MM.1S (cell line): Measurements from ENCODE around the gene AATK.

Source experiments
- DNase-seq: peaks from one replicate; pipeline ENCODE4 v3.0.0-alpha.2; 2015
- H2AFZ ChIP-seq: fragments of 300-600 bp; sonication (generic); 2 replicates; pipeline ENCODE4 v1.6.0; 2016; ENCODE audit warnings: antibody characterized with exemption, low read length
- H3F3A ChIP-seq: fragments of 300-600 bp; sonication (generic); 2 replicates; pipeline ENCODE4 v1.6.1; 2016; ENCODE audit warnings: mild to moderate bottlenecking, antibody characterized with exemption, low read length, moderate library complexity, mixed read lengths; ENCODE audit not compliant: insufficient read depth
- H3K27ac ChIP-seq: fragments of 300-600 bp; sonication (generic); 2 replicates; pipeline ENCODE4 v1.5.1; 2016; ENCODE audit warnings: mild to moderate bottlenecking, low read length
- H3K27me3 ChIP-seq: fragments of 300-600 bp; sonication (generic); replicated peaks from 2 replicates; pipeline ENCODE4 v1.6.0; 2016; ENCODE audit warnings: low read length; ENCODE audit not compliant: insufficient read depth
- H3K36me3 ChIP-seq: fragments of 300-600 bp; sonication (generic); replicated peaks from 2 replicates; pipeline ENCODE4 v1.6.1; 2016; ENCODE audit warnings: mild to moderate bottlenecking, low read length, mixed read lengths; ENCODE audit not compliant: insufficient read depth
- H3K4me1 ChIP-seq: fragments of 300-600 bp; sonication (generic); 2 replicates; pipeline ENCODE4 v1.6.1; 2016; ENCODE audit warnings: low read length, mixed read lengths
- H3K4me2 ChIP-seq: fragments of 300-600 bp; sonication (generic); 2 replicates; pipeline ENCODE4 v1.6.0; 2016; ENCODE audit warnings: low read depth, low read length
- H3K4me3 ChIP-seq: fragments of 300-600 bp; sonication (generic); 2 replicates; pipeline ENCODE4 v1.5.1; 2016; ENCODE audit warnings: low read length, mixed read lengths
- H3K79me2 ChIP-seq: fragments of 300-600 bp; sonication (generic); 2 replicates; pipeline ENCODE4 v1.6.1; 2016; ENCODE audit warnings: mixed run types, low read length, mixed read lengths
- H3K9ac ChIP-seq: fragments of 300-600 bp; sonication (generic); 2 replicates; pipeline ENCODE4 v1.6.1; 2016; ENCODE audit warnings: low read length, mixed read lengths
- H3K9me2 ChIP-seq: fragments of 300-600 bp; sonication (generic); replicated peaks from 2 replicates; pipeline ENCODE4 v1.6.1; 2016; ENCODE audit warnings: mild to moderate bottlenecking, low read length, mixed read lengths; ENCODE audit not compliant: insufficient read depth
- H3K9me3 ChIP-seq: fragments of 300-600 bp; sonication (generic); replicated peaks from 2 replicates; pipeline ENCODE4 v1.6.1; 2016; ENCODE audit warnings: mild to moderate bottlenecking, low read length, mixed read lengths; ENCODE audit not compliant: insufficient read depth
- H4K20me1 ChIP-seq: fragments of 300-600 bp; sonication (generic); 2 replicates; pipeline ENCODE4 v1.6.1; 2016; ENCODE audit warnings: mild to moderate bottlenecking, low read length, moderate library complexity, mixed read lengths; ENCODE audit not compliant: insufficient read depth
- CTCF ChIP-seq: fragments of 300-600 bp; sonication (generic); IDR thresholded peaks from 2 replicates; pipeline ENCODE4 v1.5.1; 2016; ENCODE audit warnings: antibody characterized with exemption, low read length, mixed read lengths
- EZH2 ChIP-seq: fragments of 300-600 bp; sonication (generic); optimal IDR thresholded peaks from 2 replicates; pipeline ENCODE3; 2017; ENCODE audit warnings: low read depth, mild to moderate bottlenecking, antibody characterized with exemption, low read length, mixed read lengths
- EZH2phosphoT487 ChIP-seq: fragments of 300-600 bp; sonication (generic); IDR thresholded peaks from 2 replicates; pipeline ENCODE4 v1.6.1; 2018; ENCODE audit warnings: antibody characterized with exemption, low read length

AATK gene

GRCh38 chr17:81186203-81186602 is 20.2 kb upstream of the AATK start:
- H3K4me2 ChIP-seq = no peak overlapping the region
- H3K27ac ChIP-seq = no peak overlapping the region
- H3K9ac ChIP-seq = no peak overlapping the region
- H3K4me1 ChIP-seq = no peaks in the 10 kb centered on the region
- no peaks in the 10 kb centered on the region for H3K9me3 ChIP-seq
- H3K36me3 ChIP-seq = no peaks in the 10 kb centered on the region
- no peak for DNase-seq
- no peak overlapping the region for H3K4me3 ChIP-seq
- no peak overlapping the region for H2AFZ ChIP-seq
- H3K79me2 ChIP-seq = no peaks in the 10 kb centered on the region
- H4K20me1 ChIP-seq = no peaks in the 10 kb centered on the region
- no peaks in the 10 kb centered on the region for H3K9me2 ChIP-seq
- H3F3A ChIP-seq = no peaks in the 10 kb centered on the region
- no peak for TF ChIP-seq CTCF
- TF ChIP-seq EZH2phosphoT487 = no peak
- no peak for TF ChIP-seq EZH2
- peaks cover 44% of the 10 kb centered on the region for H3K27me3 ChIP-seq

GRCh38 chr17:81184555-81184954 is 18.5 kb upstream of the AATK start:
- Histone ChIP-seq H2AFZ (no peak overlapping the region), H3K9ac (no peak overlapping the region), H3K36me3 (no peaks in the 10 kb centered on the region), H3K9me3 (no peaks in the 10 kb centered on the region), H3K27ac (no peak overlapping the region), H3K9me2 (no peaks in the 10 kb centered on the region), H3F3A (no peaks in the 10 kb centered on the region), H3K27me3 (peaks cover 60% of the 10 kb centered on the region), H3K4me2 (no peak overlapping the region), H3K79me2 (no peaks in the 10 kb centered on the region), H3K4me1 (no peaks in the 10 kb centered on the region), H3K4me3 (no peak overlapping the region), H4K20me1 (no peaks in the 10 kb centered on the region)
- no peak for DNase-seq
- TF ChIP-seq CTCF = no peak

GRCh38 chr17:81183807-81184206 is 17.8 kb upstream of the AATK start:
- DNase-seq = no peak
- Histone ChIP-seq H4K20me1 (no peaks in the 10 kb centered on the region), H2AFZ (no peak overlapping the region), H3F3A (no peaks in the 10 kb centered on the region), H3K4me3 (no peak overlapping the region), H3K36me3 (no peaks in the 10 kb centered on the region), H3K4me1 (no peaks in the 10 kb centered on the region), H3K27ac (no peak overlapping the region), H3K4me2 (no peak overlapping the region), H3K79me2 (no peaks in the 10 kb centered on the region), H3K9me3 (no peaks in the 10 kb centered on the region), H3K27me3 (peaks cover 67% of the 10 kb centered on the region), H3K9me2 (no peaks in the 10 kb centered on the region), H3K9ac (no peak overlapping the region)
- no peak for TF ChIP-seq EZH2phosphoT487
- TF ChIP-seq CTCF = no peak
- TF ChIP-seq EZH2 = no peak

GRCh38 chr17:81183316-81183715 is 17.3 kb upstream of the AATK start:
- Histone ChIP-seq H3F3A (no peaks in the 10 kb centered on the region), H3K79me2 (no peaks in the 10 kb centered on the region), H3K4me2 (no peak overlapping the region), H3K9ac (no peak overlapping the region), H3K4me1 (no peaks in the 10 kb centered on the region), H3K27me3 (peaks cover 72% of the 10 kb centered on the region), H3K9me3 (no peaks in the 10 kb centered on the region), H2AFZ (no peak overlapping the region), H4K20me1 (no peaks in the 10 kb centered on the region), H3K9me2 (no peaks in the 10 kb centered on the region), H3K27ac (no peak overlapping the region), H3K4me3 (no peak overlapping the region), H3K36me3 (no peaks in the 10 kb centered on the region)
- no peak for DNase-seq
- TF ChIP-seq CTCF (no peak), EZH2 (no peak)
